HCT116 (cell line): ENCODE data around the gene MYBPC1. TPM values are rescaled to one million over a fixed set of nuclear protein-coding genes. Genes with fewer than 3 reads are reported as not detected.

Source experiments
- ATAC-seq: fragments of 200-7000 bp; cut with Tn5 transposase; 2 replicates; pipeline ENCODE4 v1.9.1; 2020; ENCODE audit warnings: mild to moderate bottlenecking, moderate library complexity
- BruUV-seq: library from RNA; stranded (reverse); fragments of 400-500 nt; replicated peaks from 2 replicates; lab custom pipeline; 2021; lab: Mats Ljungman, UMichigan
- CTCF ChIA-PET: fragments of 300-600 bp; sonication (Branson Sonifier 250); formaldehyde crosslinking; loops from one replicate; lab custom pipeline; 2021; ENCODE audit warnings: antibody characterized with exemption; lab: Charles Lee
- POLR2A ChIA-PET: fragments of 300-600, 350-600 bp; sonication (Branson Sonifier 250); formaldehyde crosslinking; loops from one replicate; lab custom pipeline; 2021; ENCODE audit warnings: antibody characterized with exemption; lab: Charles Lee
- RAD21 ChIA-PET, 2 experiments: fragments of 300-600 bp; sonication (Branson Sonifier 250); formaldehyde crosslinking; loops; one replicate each; lab custom pipeline; 2023; ENCODE audit warnings: low total read pairs in 2 of 2; ENCODE audit not compliant: uncharacterized antibody in 2 of 2, unreplicated experiment in 2 of 2, low non-redundant PET in 1 of 2; lab: Charles Lee
- DNase-seq: peaks from one replicate; pipeline ENCODE4 v3.0.0-alpha.2; 2010; ENCODE audit warnings: low read depth, low spot score
- H2AFZ ChIP-seq: fragments of 200-600 bp; shearing (Covaris generic), sonication (generic); 2 replicates; pipeline ENCODE4 v1.6.1; 2017; ENCODE audit warnings: low read depth, mixed run types, mixed read lengths, antibody characterized with exemption, low read length; ENCODE audit not compliant: poor library complexity, severe bottlenecking
- H3K27ac ChIP-seq: 2 replicates; pipeline ENCODE4 v1.5.1; 2012; ENCODE audit warnings: low read depth, low read length
- H3K27me3 ChIP-seq: fragments of 200-600 bp; sonication (generic); 2 replicates; pipeline ENCODE4 v1.6.1; 2016; ENCODE audit warnings: mixed run types, low read length, mixed read lengths; ENCODE audit not compliant: insufficient read depth
- H3K36me3 ChIP-seq, 2 experiments: fragments of 200-500 bp in 1 of 2; fragments of 200-600 bp in 1 of 2; sonication (Bioruptor generic) in 1 of 2; sonication (generic) in 1 of 2; 2 replicates each; pipeline versions ENCODE4 v1.5.1 to v1.6.1; 2014 to 2016; ENCODE audit warnings: low read length in 2 of 2, inconsistent platforms in 1 of 2, mixed read lengths in 1 of 2, mixed run types in 1 of 2; ENCODE audit not compliant: insufficient read depth in 2 of 2, control insufficient read depth in 1 of 2
- H3K4me1 ChIP-seq, 2 experiments: fragments of 200-600 bp in 1 of 2; sonication (generic) in 1 of 2; 2 replicates each; pipeline versions ENCODE4 v1.5.1 to v1.6.1; 2012 to 2017; ENCODE audit warnings: low read length in 2 of 2, inconsistent platforms in 1 of 2, mild to moderate bottlenecking in 1 of 2, mixed read lengths in 1 of 2, mixed run types in 1 of 2, moderate library complexity in 1 of 2; ENCODE audit not compliant: insufficient read depth in 2 of 2, control insufficient read depth in 1 of 2
- H3K4me2 ChIP-seq: fragments of 200-600 bp; sonication (generic); 2 replicates; pipeline ENCODE4 v1.6.1; 2017; ENCODE audit warnings: mixed run types, low read length, mixed read lengths
- H3K4me3 ChIP-seq, 2 experiments: fragments of 200-600 bp in 1 of 2; sonication (generic) in 1 of 2; replicated peaks in 1 of 2; 2 replicates each; pipeline ENCODE4 v1.5.1; 2011 to 2016; ENCODE audit warnings: low read length in 2 of 2, control low read depth in 1 of 2, low read depth in 1 of 2, mild to moderate bottlenecking in 1 of 2, mixed read lengths in 1 of 2, mixed run types in 1 of 2
- H3K79me2 ChIP-seq: fragments of 200-600 bp; sonication (generic); 2 replicates; pipeline ENCODE4 v1.6.1; 2017; ENCODE audit warnings: mild to moderate bottlenecking, mixed run types, low read length, moderate library complexity, mixed read lengths; ENCODE audit not compliant: insufficient read depth
- H3K9ac ChIP-seq: fragments of 200-600 bp; sonication (generic); 2 replicates; pipeline ENCODE4 v1.6.1; 2016; ENCODE audit warnings: low read length, mixed read lengths
- H3K9me2 ChIP-seq: fragments of 200-600 bp; sonication (generic), shearing (Covaris generic); 2 replicates; pipeline ENCODE4 v1.6.1; 2017; ENCODE audit warnings: mixed run types, mild to moderate bottlenecking, moderate library complexity; ENCODE audit not compliant: insufficient read depth
- H3K9me3 ChIP-seq, 2 experiments: fragments of 200-500 bp in 1 of 2; fragments of 200-600 bp in 1 of 2; sonication (Bioruptor generic) in 1 of 2; sonication (generic) in 1 of 2; 2 replicates each; pipeline ENCODE4 v1.6.1; 2014 to 2017; ENCODE audit warnings: low read length in 2 of 2, mixed read lengths in 2 of 2, inconsistent platforms in 1 of 2, low read depth in 1 of 2, mild to moderate bottlenecking in 1 of 2, mixed run types in 1 of 2, moderate library complexity in 1 of 2; ENCODE audit not compliant: control insufficient read depth in 1 of 2, insufficient read depth in 1 of 2
- H4K20me1 ChIP-seq: fragments of 200-600 bp; sonication (generic), shearing (Covaris generic); 2 replicates; pipeline ENCODE4 v1.6.1; 2017; ENCODE audit warnings: mixed run types, mild to moderate bottlenecking, moderate library complexity; ENCODE audit not compliant: insufficient read depth
- ATF3 ChIP-seq: IDR thresholded peaks from 2 replicates; pipeline ENCODE4 v1.6.1; 2012
- EGR1 ChIP-seq: IDR thresholded peaks from 2 replicates; pipeline ENCODE4 v1.6.1; 2012; ENCODE audit warnings: low read depth
- ELF1 ChIP-seq: IDR thresholded peaks from 2 replicates; pipeline ENCODE4 v1.6.1; 2012; ENCODE audit warnings: low read depth, borderline replicate concordance
- EZH2 ChIP-seq: fragments of 200-600 bp; sonication (generic); IDR thresholded peaks from 2 replicates; pipeline ENCODE4 v1.6.1; 2017; ENCODE audit warnings: antibody characterized with exemption, mixed run types
- EZH2phosphoT487 ChIP-seq: fragments of 200-600 bp; IDR thresholded peaks from 2 replicates; pipeline ENCODE4 v1.6.1; 2018; ENCODE audit warnings: antibody characterized with exemption, borderline replicate concordance
- JUND ChIP-seq: IDR thresholded peaks from 2 replicates; pipeline ENCODE4 v1.6.1; 2012
- MAX ChIP-seq: IDR thresholded peaks from 2 replicates; pipeline ENCODE4 v1.6.1; 2012
- POLR2A ChIP-seq: IDR thresholded peaks from 2 replicates; pipeline ENCODE4 v1.7.0; 2011; ENCODE audit warnings: borderline replicate concordance; ENCODE audit not compliant: insufficient read depth, insufficient read length; ENCODE audit errors: extremely low read depth
- POLR2AphosphoS5 ChIP-seq: IDR thresholded peaks from 2 replicates; pipeline ENCODE4 v1.6.1; 2011; ENCODE audit warnings: mild to moderate bottlenecking, low read depth, low read length, moderate library complexity
- SRF ChIP-seq: IDR thresholded peaks from 2 replicates; pipeline ENCODE4 v1.6.1; 2012; ENCODE audit warnings: low read depth
- ZBTB33 ChIP-seq: IDR thresholded peaks from 2 replicates; pipeline ENCODE4 v1.6.1; 2011; ENCODE audit warnings: mild to moderate bottlenecking, low read length, moderate library complexity; ENCODE audit not compliant: insufficient replicate concordance; ENCODE audit errors: extremely low read depth
- ZNF274 ChIP-seq: fragments of 200-500 bp; sonication (Bioruptor generic); IDR thresholded peaks from 2 replicates; pipeline ENCODE4 v1.6.1; 2014; ENCODE audit warnings: mild to moderate bottlenecking, low read depth, low read length, inconsistent platforms
- intact Hi-C: fragments of 100-400 bp; cut with micrococcal nuclease; formaldehyde crosslinking; loops from 2 replicates; pipeline ENCODE4 v1.10.0; 2022
- total RNA-seq: library from RNA; stranded (reverse); gene quantifications from one replicate; pipeline ENCODE4 v1.2.1, GENCODE V29; 2021; ENCODE audit not compliant: unreplicated experiment

MYBPC1 gene
- total RNA-seq, 1 experiment from 2014 or later: not detected

GRCh38 chr12:101564912-101565311 lies 29.9 kb upstream of the MYBPC1 start:
- POLR2A ChIA-PET: no interaction called here
- no TSS peak for BruUV-seq

More at GRCh38 chr12:101564912-101565311, 29.9 kb upstream of the MYBPC1 start:
- Histone ChIP-seq H3K9me2 (no peaks in the 10 kb centered on the region), H3K36me3 (no peaks in the 10 kb centered on the region), H3K4me2 (no peak overlapping the region), H3K79me2 (no peaks in the 10 kb centered on the region), H3K27ac (no peak overlapping the region), H3K9me3 (no peaks in the 10 kb centered on the region), H3K27me3 (no peaks in the 10 kb centered on the region), H3K9ac (no peak overlapping the region), H3K4me3 (no peak overlapping the region), H3K4me1 (peaks cover 7 to 19% of the 10 kb centered on the region in 2 experiments; a peak in 2 of 4 replicates), H4K20me1 (no peaks in the 10 kb centered on the region), H2AFZ (no peak overlapping the region)
- ChIA-PET RAD21 (no interaction called here), CTCF (no interaction called here)
- intact Hi-C loops: no loop called here
- DNase-seq: no peak
- no peak for ATAC-seq
- TF ChIP-seq EZH2 (no peak), POLR2AphosphoS5 (no peak), JUND (no peak), SRF (no peak), ZNF274 (no peak), POLR2A (no peak), ATF3 (no peak), MAX (no peak), EGR1 (no peak), ZBTB33 (no peak), ELF1 (no peak), EZH2phosphoT487 (no peak)
